A673 (cell line): ENCODE results near the gene SCAMP4. TPM values are rescaled to one million over a fixed set of nuclear protein-coding genes. Genes with fewer than 3 reads are reported as not detected.
A peak's percentile ranks its signal among the peaks of the same experiment; 100 is the strongest.

Source experiments
- BruUV-seq: library from RNA; stranded (reverse); fragments of 400-500 nt; replicated peaks from 2 replicates; lab custom pipeline; 2021; lab: Mats Ljungman, UMichigan
- CTCF ChIA-PET: fragments of 300-600 bp; sonication (Branson Sonifier 250); formaldehyde crosslinking; loops from one replicate; lab custom pipeline; 2022; ENCODE audit warnings: antibody characterized with exemption; lab: Charles Lee
- POLR2A ChIA-PET: fragments of 300-600 bp; sonication (Branson Sonifier 250); formaldehyde crosslinking; loops from one replicate; lab custom pipeline; 2022; ENCODE audit warnings: antibody characterized with exemption; ENCODE audit not compliant: low non-redundant PET; lab: Charles Lee
- DNase-seq: peaks from one replicate; pipeline ENCODE4 v3.0.0-alpha.2; 2015; ENCODE audit warnings: low spot score
- H3K27ac ChIP-seq: fragments of 200-600 bp; sonication (generic); 2 replicates; pipeline ENCODE4 v1.5.1; 2016; ENCODE audit warnings: mixed run types, low read depth, mild to moderate bottlenecking, mixed read lengths, antibody characterized with exemption, low read length; ENCODE audit not compliant: poor library complexity, severe bottlenecking
- H3K27me3 ChIP-seq: fragments of 200-600 bp; sonication (generic); replicated peaks from 2 replicates; pipeline ENCODE4 v1.6.1; 2017; ENCODE audit warnings: mixed run types, low read depth, mild to moderate bottlenecking, mixed read lengths, antibody characterized with exemption, low read length; ENCODE audit not compliant: insufficient read depth, poor library complexity
- H3K36me3 ChIP-seq: fragments of 200-600 bp; sonication (generic); 2 replicates; pipeline ENCODE4 v1.6.1; 2016; ENCODE audit warnings: mixed run types, mild to moderate bottlenecking, mixed read lengths, antibody characterized with exemption, low read length; ENCODE audit not compliant: insufficient read depth, poor library complexity, severe bottlenecking
- H3K4me1 ChIP-seq: fragments of 200-600 bp; sonication (generic); 2 replicates; pipeline ENCODE4 v1.6.1; 2017; ENCODE audit warnings: mixed run types, mild to moderate bottlenecking, mixed read lengths, antibody characterized with exemption, low read length; ENCODE audit not compliant: insufficient read depth, poor library complexity, severe bottlenecking
- H3K4me3 ChIP-seq: fragments of 200-600 bp; sonication (generic); 2 replicates; pipeline ENCODE4 v1.5.1; 2016; ENCODE audit warnings: low read depth, mixed run types, mild to moderate bottlenecking, mixed read lengths, low read length; ENCODE audit not compliant: poor library complexity, severe bottlenecking
- H3K9me3 ChIP-seq: fragments of 200-600 bp; sonication (generic); 2 replicates; pipeline ENCODE4 v1.6.1; 2016; ENCODE audit warnings: mixed run types, low read depth, mild to moderate bottlenecking, mixed read lengths, antibody characterized with exemption, low read length; ENCODE audit not compliant: poor library complexity, severe bottlenecking
- CTCF ChIP-seq: fragments of 300-800, 200-600 bp; sonication (generic); conservative IDR thresholded peaks from 2 replicates; pipeline ENCODE4 v1.5.1; 2017; ENCODE audit warnings: low read depth, mild to moderate bottlenecking, antibody characterized with exemption, low read length, moderate library complexity, mixed read lengths
- EZH2 ChIP-seq: fragments of 200-600 bp; sonication (generic); IDR thresholded peaks from 2 replicates; pipeline ENCODE4 v1.6.1; 2017; ENCODE audit warnings: borderline replicate concordance, low read depth, mild to moderate bottlenecking, mixed read lengths, antibody characterized with exemption, low read length; ENCODE audit not compliant: poor library complexity, severe bottlenecking
- intact Hi-C: fragments of 100-400 bp; cut with micrococcal nuclease; formaldehyde crosslinking; loops from one replicate; pipeline ENCODE4 v1.10.0; 2022; ENCODE audit not compliant: unreplicated experiment
- total RNA-seq: library from RNA; stranded (reverse); gene quantifications from 2 replicates; pipeline ENCODE4 v1.2.3, GENCODE V29; 2021

The SCAMP4 gene
- total RNA-seq, 1 experiment from 2014 or later = 88.4 TPM

GRCh38 chr19:1882786-1883692 is 22.2 kb upstream of the SCAMP4 start:
- intact Hi-C loops = no loop called here
- no peaks in the 10 kb centered on the region for H3K27me3 ChIP-seq
- H3K27ac ChIP-seq = peak overlapping the region; percentile 18
- CTCF ChIA-PET = no interaction called here
- BruUV-seq = no TSS peak
- no peaks in the 10 kb centered on the region for H3K9me3 ChIP-seq
- no peak for DNase-seq
- H3K4me3 ChIP-seq = peak overlapping the region; percentile 94
- no peaks in the 10 kb centered on the region for H3K36me3 ChIP-seq
- H3K4me1 ChIP-seq = peaks cover 7% of the 10 kb centered on the region
- POLR2A ChIA-PET = no interaction called here
- TF ChIP-seq CTCF (no peak), EZH2 (no peak)

- Histone ChIP-seq H3K27ac (peak overlapping the region; percentile 18), H3K4me1 (peaks cover 7% of the 10 kb centered on the region), H3K4me3 (peak overlapping the region; percentile 94), H3K27me3 (no peaks in the 10 kb centered on the region), H3K9me3 (no peaks in the 10 kb centered on the region), H3K36me3 (no peaks in the 10 kb centered on the region)
- BruUV-seq = no TSS peak
- no peak for DNase-seq
- POLR2A ChIA-PET = no interaction called here
- CTCF ChIA-PET = interaction anchor here (0.6 kb wide), 1 partner anchor 45 kb away, joined by 9 read pairs; no protein-coding TSS in a partner anchor
- intact Hi-C loops = no loop called here
- TF ChIP-seq EZH2 = no peak
These were observed 21.4 kb upstream of the SCAMP4 start for GRCh38 chr19:1883784-1884183.

- peaks cover 7% of the 10 kb centered on the region for H3K4me1 ChIP-seq
- no peak for DNase-seq
- no peaks in the 10 kb centered on the region for H3K27me3 ChIP-seq
- peak overlapping the region; percentile 94 for H3K4me3 ChIP-seq
- TF ChIP-seq CTCF (no peak), EZH2 (no peak)
- H3K36me3 ChIP-seq = no peaks in the 10 kb centered on the region
- intact Hi-C loops = no loop called here
- peak overlapping the region; percentile 64 for H3K27ac ChIP-seq
- ChIA-PET POLR2A (interaction anchor here (0.6 kb wide), 1 partner anchor 488 kb away, joined by 3 read pairs; no protein-coding TSS in a partner anchor), CTCF (interaction anchor here (0.6 kb wide), 1 partner anchor 44 kb away, joined by 9 read pairs; no protein-coding TSS in a partner anchor)
- no peaks in the 10 kb centered on the region for H3K9me3 ChIP-seq
- no TSS peak for BruUV-seq
These were observed 20.9 kb upstream of the SCAMP4 start for GRCh38 chr19:1884291-1884718.
